Gastrocnemius medialis (tissue), 4 donors: ENCODE data around the gene HDAC7. TPM values are rescaled to one million over a fixed set of nuclear protein-coding genes. Genes with fewer than 3 reads are reported as not detected.
"Not testable (repeated sequence)": the region's sequence is repeated elsewhere in the genome, so short reads cannot be mapped to it uniquely, and the experiment has no call there.

Source experiments
- ATAC-seq, 2 donors: fragments of 150-250 bp; one replicate each; pipeline ENCODE4 v1.9.1; 2016
- DNase-seq, 2 donors: peaks; one replicate each; pipeline ENCODE4 v3.0.0-alpha.2; 2019
- H3K27ac ChIP-seq, 4 donors: fragments of 200-600 bp; sonication (generic); 1 replicate in 1 of 4; 2 replicates in 3 of 4; pipeline ENCODE4 v1.5.1; 2016 to 2018; ENCODE audit warnings: mild to moderate bottlenecking in 2 of 4, moderate library complexity in 1 of 4
- H3K27me3 ChIP-seq, 3 donors: fragments of 200-600 bp; sonication (generic) in 2 of 3; 1 replicate in 1 of 3; 2 replicates in 2 of 3; pipeline versions ENCODE4 v1.5.1 to v1.6.0; 2016 to 2019; ENCODE audit warnings: mild to moderate bottlenecking in 1 of 3, moderate library complexity in 1 of 3
- H3K36me3 ChIP-seq, 2 donors: fragments of 200-600 bp; sonication (generic) in 1 of 2; one replicate each; pipeline ENCODE4 v1.5.1; 2017 to 2018
- H3K4me1 ChIP-seq, 2 donors: fragments of 200-600 bp; sonication (generic) in 1 of 2; one replicate each; pipeline ENCODE4 v1.5.1; 2016 to 2017; ENCODE audit warnings: mild to moderate bottlenecking in 2 of 2
- H3K4me3 ChIP-seq, 4 donors: fragments of 200-600 bp; sonication (generic) in 3 of 4; 1 replicate in 1 of 4; 2 replicates in 3 of 4; pipeline ENCODE4 v1.5.1; 2016 to 2019; ENCODE audit warnings: mild to moderate bottlenecking in 2 of 4
- H3K9me3 ChIP-seq, 3 donors: fragments of 200-600 bp; sonication (generic) in 2 of 3; 1 replicate in 1 of 3; 2 replicates in 2 of 3; pipeline ENCODE4 v1.5.1; 2016 to 2019
- POLR2A ChIP-seq, 2 donors: fragments of 450-650 bp; IDR thresholded peaks; one replicate each; pipeline ENCODE4 v1.6.1; 2017; ENCODE audit warnings: antibody characterized with exemption in 2 of 2, mild to moderate bottlenecking in 2 of 2, moderate library complexity in 2 of 2
- in situ Hi-C, 4 donors: fragments of 200-750 bp; cut with MboI; loops; one replicate each; pipeline versions ENCODE4 v1.15.0 to v1.8.0; 2017; ENCODE audit warnings: low sequenced_read_pairs in 4 of 4
- intact Hi-C: fragments of 100-400 bp; cut with DNase I; formaldehyde crosslinking; loops from one replicate; pipeline ENCODE4 v1.15.1; 2023; ENCODE audit warnings: low total_unique reads
- total RNA-seq, 4 donors: library from RNA; depleted of rRNA; stranded (reverse); fragments of >200 nt; gene quantifications; one replicate each; pipeline versions ENCODE4 v1.1.0 to v1.2.3, GENCODE V29; 2016
- TF ChIP-seq, protein P1 (sequence below), 5 experiments: fragments of 450-650 bp in 3 of 5; fragments of 200-600 bp in 2 of 5; sonication (generic) in 2 of 5; IDR thresholded peaks in 4 of 5; conservative IDR thresholded peaks in 1 of 5; 1 replicate in 4 of 5; 2 replicates in 1 of 5; pipeline ENCODE4 v1.5.1; 2016 to 2019; ENCODE audit warnings: antibody characterized with exemption in 5 of 5, mild to moderate bottlenecking in 3 of 5, moderate library complexity in 3 of 5

Gene HDAC7
- total RNA-seq, 4 donors from 2014 or later, result 12.2 to 27.1 (median 17.0) TPM

DNA sequence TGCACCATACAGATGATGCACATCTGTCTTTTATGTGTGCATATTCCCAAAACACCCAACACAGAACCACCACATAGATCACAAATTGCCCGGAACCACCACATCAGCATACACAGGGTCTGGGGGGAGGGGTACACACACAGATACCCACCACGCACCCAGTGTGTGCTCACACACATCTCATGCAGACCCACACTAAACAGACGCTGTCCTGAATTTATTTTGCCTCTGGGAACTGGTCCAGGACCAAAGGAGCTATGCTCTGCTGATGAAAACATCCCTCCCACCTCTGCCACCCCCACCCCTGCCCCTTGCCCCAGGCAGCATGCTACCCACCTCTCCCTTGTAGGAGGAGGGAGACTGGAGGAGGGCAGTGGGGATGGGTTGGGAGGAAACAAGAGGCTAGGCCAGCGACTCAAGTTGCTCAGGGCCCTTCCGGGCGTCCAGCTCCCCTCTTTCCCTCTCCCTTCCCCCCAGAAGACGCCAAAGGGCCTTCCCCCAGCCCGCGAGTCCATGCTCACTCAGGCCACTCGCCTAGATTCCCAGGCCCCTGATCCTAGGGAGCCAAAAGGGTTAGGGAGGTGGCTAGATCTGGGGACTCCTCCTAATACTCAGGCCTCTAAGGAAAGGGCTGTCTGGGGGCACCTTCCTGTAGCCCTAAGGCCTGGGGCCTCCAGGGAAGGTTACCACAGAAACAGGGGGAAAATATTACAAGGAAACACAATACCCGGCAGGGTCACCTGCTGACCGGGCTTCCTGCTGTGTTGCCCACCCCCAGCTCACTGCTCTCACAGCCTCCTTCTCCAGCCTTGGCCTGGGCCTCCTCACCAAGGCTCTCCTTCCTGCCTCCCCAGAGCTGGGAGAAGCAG, 3.1 kb downstream of the HDAC7 start:
- in situ Hi-C loops (no loop called here), intact Hi-C loops (loop anchor here (10.0 kb wide), 1 partner anchor 348 kb away; no protein-coding TSS in a partner anchor)
- peak overlapping the region; percentile 85 to 94 (median 92) for H3K27ac ChIP-seq
- ATAC-seq (no peak), DNase-seq (no peak)
- H3K4me1 ChIP-seq, result peaks cover 69 to 87% of the 10 kb centered on the region in 2 donors
- no peaks in the 10 kb centered on the region for H3K27me3 ChIP-seq
- TF ChIP-seq POLR2A (IDR thresholded peaks at IDR 0.05), result no peak
- TF ChIP-seq, protein P1, sequence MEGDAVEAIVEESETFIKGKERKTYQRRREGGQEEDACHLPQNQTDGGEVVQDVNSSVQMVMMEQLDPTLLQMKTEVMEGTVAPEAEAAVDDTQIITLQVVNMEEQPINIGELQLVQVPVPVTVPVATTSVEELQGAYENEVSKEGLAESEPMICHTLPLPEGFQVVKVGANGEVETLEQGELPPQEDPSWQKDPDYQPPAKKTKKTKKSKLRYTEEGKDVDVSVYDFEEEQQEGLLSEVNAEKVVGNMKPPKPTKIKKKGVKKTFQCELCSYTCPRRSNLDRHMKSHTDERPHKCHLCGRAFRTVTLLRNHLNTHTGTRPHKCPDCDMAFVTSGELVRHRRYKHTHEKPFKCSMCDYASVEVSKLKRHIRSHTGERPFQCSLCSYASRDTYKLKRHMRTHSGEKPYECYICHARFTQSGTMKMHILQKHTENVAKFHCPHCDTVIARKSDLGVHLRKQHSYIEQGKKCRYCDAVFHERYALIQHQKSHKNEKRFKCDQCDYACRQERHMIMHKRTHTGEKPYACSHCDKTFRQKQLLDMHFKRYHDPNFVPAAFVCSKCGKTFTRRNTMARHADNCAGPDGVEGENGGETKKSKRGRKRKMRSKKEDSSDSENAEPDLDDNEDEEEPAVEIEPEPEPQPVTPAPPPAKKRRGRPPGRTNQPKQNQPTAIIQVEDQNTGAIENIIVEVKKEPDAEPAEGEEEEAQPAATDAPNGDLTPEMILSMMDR (IDR thresholded peaks at IDR 0.05 in 4 of 5, conservative IDR thresholded peaks at IDR 0.05 in 1 of 5), result no peak
- no peaks in the 10 kb centered on the region for H3K9me3 ChIP-seq
- H3K36me3 ChIP-seq, result no peaks in the 10 kb centered on the region
- peak overlapping the region; percentile 64 to 83 (median 74) for H3K4me3 ChIP-seq

DNA sequence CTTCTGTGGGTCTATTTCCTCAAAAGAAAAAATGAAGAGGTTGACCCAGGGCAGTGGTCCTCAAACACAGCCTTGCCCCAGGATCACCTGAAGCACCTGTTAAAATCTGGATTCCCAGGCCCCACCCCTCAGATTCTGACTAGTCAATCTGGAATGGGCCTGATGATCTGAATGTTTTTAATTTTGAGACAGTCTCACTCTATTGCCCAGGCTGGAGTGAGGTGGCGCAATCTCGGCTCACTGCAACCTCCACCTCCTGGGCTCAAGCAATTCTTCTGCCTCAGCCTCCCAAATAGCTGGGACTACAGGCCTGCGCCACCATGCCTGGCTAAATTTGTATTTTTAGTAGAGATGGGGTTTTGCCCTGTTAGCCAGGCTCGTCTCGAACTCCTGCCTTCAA, 4.3 kb downstream of the HDAC7 start:
- H3K9me3 ChIP-seq, ATAC-seq, H3K27me3 ChIP-seq, in situ Hi-C loops, H3K4me3 ChIP-seq, DNase-seq, H3K36me3 ChIP-seq: not testable (repeated sequence)
- H3K4me1 ChIP-seq, result peaks cover 69 to 87% of the 10 kb centered on the region in 2 donors
- H3K27ac ChIP-seq, result peak overlapping the region; percentile 85 to 94 (median 92)
- intact Hi-C loops, result loop anchor here (10.0 kb wide), 1 partner anchor 349 kb away; no protein-coding TSS in a partner anchor

DNA sequence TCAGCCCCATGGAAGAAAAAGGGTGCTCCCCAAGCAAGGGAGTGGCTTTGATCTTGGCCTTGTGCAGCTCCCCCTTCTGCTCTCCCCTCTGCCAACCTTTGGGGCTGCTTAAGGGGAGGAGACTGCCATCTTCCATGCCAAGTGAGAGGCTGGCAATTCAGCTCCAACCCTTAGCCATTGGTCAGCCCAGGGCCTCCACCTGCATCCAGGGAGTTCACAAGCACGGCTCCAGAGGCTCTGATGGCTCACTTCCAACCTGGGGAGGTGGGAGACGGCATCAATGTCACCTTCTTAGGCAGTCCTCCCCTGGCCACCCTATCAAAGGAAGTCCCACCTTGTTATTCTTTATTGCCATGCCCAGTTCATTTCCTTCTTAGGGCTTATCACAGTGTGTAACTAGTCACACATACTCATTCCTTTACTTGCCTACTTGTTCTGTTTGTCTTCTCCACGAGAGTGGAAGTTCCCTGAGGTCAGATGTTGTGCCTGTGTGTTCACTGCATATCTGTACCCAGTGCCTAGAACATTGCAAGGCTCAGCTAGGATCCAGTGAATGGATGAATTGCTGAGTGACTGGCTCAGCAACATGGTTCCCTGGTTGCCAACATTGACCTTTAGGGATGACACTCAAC, 5.0 kb downstream of the HDAC7 start:
- no peaks in the 10 kb centered on the region for H3K36me3 ChIP-seq
- intact Hi-C loops (loop anchor here (10.0 kb wide), 1 partner anchor 350 kb away; no protein-coding TSS in a partner anchor), in situ Hi-C loops (no loop called here)
- DNase-seq, result no peak
- no peak for TF ChIP-seq POLR2A (IDR thresholded peaks at IDR 0.05)
- TF ChIP-seq, protein P1 (IDR thresholded peaks at IDR 0.05 in 4 of 5, conservative IDR thresholded peaks at IDR 0.05 in 1 of 5), result no peak
- H3K27me3 ChIP-seq, result no peaks in the 10 kb centered on the region
- peak overlapping the region; percentile 85 to 94 (median 92) for H3K27ac ChIP-seq
- no peaks in the 10 kb centered on the region for H3K9me3 ChIP-seq
- H3K4me1 ChIP-seq, result peaks cover 75 to 91% of the 10 kb centered on the region in 2 donors
- H3K4me3 ChIP-seq, result no peak overlapping the region
- ATAC-seq, result no peak

DNA sequence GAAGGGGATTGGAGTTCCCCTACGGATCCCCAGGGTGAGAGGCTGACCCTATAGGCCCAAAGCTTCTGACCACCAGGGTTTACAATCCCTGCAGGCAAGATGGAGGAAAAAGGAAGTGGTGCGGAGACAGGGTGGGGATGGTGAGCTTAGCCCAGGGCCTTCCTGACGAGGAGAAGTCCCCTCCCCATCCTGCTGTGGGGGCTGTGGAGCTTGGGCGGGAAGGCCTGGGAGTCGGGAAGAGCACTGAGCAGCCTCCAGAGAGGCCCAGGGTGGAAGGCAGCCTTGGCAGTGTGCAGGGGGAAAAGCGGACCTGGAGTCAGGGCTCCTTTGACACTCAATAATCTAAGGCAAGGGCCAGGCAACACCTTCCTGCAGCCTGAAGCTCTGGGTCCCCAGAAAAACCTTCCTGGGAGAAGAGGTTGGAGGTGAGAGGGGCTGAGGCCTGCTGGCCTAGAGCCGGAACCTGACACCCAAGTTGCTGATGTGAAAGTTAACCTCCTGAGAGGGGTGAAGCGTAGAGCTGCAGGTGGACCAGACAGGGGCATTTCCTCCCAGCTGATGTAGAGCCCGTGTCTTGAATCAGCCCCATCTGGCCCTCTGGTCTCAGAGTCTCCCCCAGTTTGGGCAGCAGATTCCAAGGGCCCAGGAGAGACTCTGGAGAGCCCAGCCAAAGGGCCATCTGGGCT, 6.0 kb downstream of the HDAC7 start:
- ATAC-seq (peak; percentile 3 to 9), DNase-seq (no peak)
- Histone ChIP-seq H3K27ac (peak overlapping the region; percentile 85 to 94 (median 92)), H3K36me3 (no peaks in the 10 kb centered on the region), H3K9me3 (no peaks in the 10 kb centered on the region), H3K27me3 (no peaks in the 10 kb centered on the region), H3K4me1 (peaks cover 83 to 95% of the 10 kb centered on the region in 2 donors), H3K4me3 (peak overlapping the region; percentile 48 to 57 (median 56))
- in situ Hi-C loops, result no loop called here
- TF ChIP-seq POLR2A (IDR thresholded peaks at IDR 0.05), result no peak
- TF ChIP-seq, protein P1 (IDR thresholded peaks at IDR 0.05 in 4 of 5, conservative IDR thresholded peaks at IDR 0.05 in 1 of 5), result no peak
- intact Hi-C loops, result loop anchor here (10.0 kb wide), 1 partner anchor 351 kb away; no protein-coding TSS in a partner anchor
